HEK293 (cell line): Measurements from ENCODE around the gene DND1.

Experiments used
- AEBP2 ChIP-seq: fragments of 450-650 bp; formaldehyde crosslinking; IDR thresholded peaks from 2 replicates; pipeline ENCODE4 v1.5.1; 2016; ENCODE audit warnings: missing biosample characterization, missing genetic modification characterization, borderline replicate concordance
- HOXC10 ChIP-seq: sonication (generic); formaldehyde crosslinking; IDR thresholded peaks from 2 replicates; pipeline ENCODE4 v1.8.1; 2023; ENCODE audit warnings: mild to moderate bottlenecking, missing genetic modification reagents
- INSM2 ChIP-seq: fragments of 450-650 bp; formaldehyde crosslinking; IDR thresholded peaks from 2 replicates; pipeline ENCODE4 v1.5.1; 2016; ENCODE audit warnings: missing biosample characterization, missing genetic modification characterization
- KLF16 ChIP-seq: fragments of 450-650 bp; formaldehyde crosslinking; IDR thresholded peaks from 2 replicates; pipeline ENCODE4 v1.5.1; 2017; ENCODE audit warnings: missing biosample characterization, missing genetic modification characterization
- KLF9 ChIP-seq: fragments of 450-650 bp; formaldehyde crosslinking; IDR thresholded peaks from 2 replicates; pipeline ENCODE4 v1.5.1; 2016; ENCODE audit warnings: missing biosample characterization, missing genetic modification characterization, low read depth
- PRDM4 ChIP-seq: fragments of 450-650 bp; formaldehyde crosslinking; IDR thresholded peaks from 2 replicates; pipeline ENCODE4 v1.5.1; 2017; ENCODE audit warnings: missing biosample characterization, missing genetic modification characterization
- SP7 ChIP-seq: fragments of 450-650 bp; formaldehyde crosslinking; IDR thresholded peaks from 2 replicates; pipeline ENCODE4 v1.5.1; 2016; ENCODE audit warnings: missing biosample characterization, missing genetic modification characterization
- ZBTB11 ChIP-seq: fragments of 450-650 bp; formaldehyde crosslinking; conservative IDR thresholded peaks from 2 replicates; pipeline ENCODE4 v1.5.1; 2016; ENCODE audit warnings: low read depth, missing biosample characterization, missing genetic modification characterization
- ZBTB44 ChIP-seq: fragments of 450-650 bp; IDR thresholded peaks from 2 replicates; pipeline ENCODE4 v1.5.1; 2018; ENCODE audit warnings: missing biosample characterization, mild to moderate bottlenecking, missing genetic modification characterization
- ZFP41 ChIP-seq: fragments of 450-650 bp; formaldehyde crosslinking; IDR thresholded peaks from 2 replicates; pipeline ENCODE4 v1.5.1; 2016; ENCODE audit warnings: missing biosample characterization, missing genetic modification characterization, borderline replicate concordance
- ZFP69B ChIP-seq: fragments of 450-650 bp; formaldehyde crosslinking; IDR thresholded peaks from 2 replicates; pipeline ENCODE4 v1.5.1; 2016; ENCODE audit warnings: missing biosample characterization, missing genetic modification characterization
- ZIC2 ChIP-seq: fragments of 450-650 bp; formaldehyde crosslinking; IDR thresholded peaks from 2 replicates; pipeline ENCODE4 v1.5.1; 2016; ENCODE audit warnings: missing biosample characterization, missing genetic modification characterization
- ZNF138 ChIP-seq: fragments of 450-650 bp; formaldehyde crosslinking; IDR thresholded peaks from 2 replicates; pipeline ENCODE4 v1.5.1; 2016; ENCODE audit warnings: missing biosample characterization, missing genetic modification characterization, borderline replicate concordance
- ZNF174 ChIP-seq: fragments of 450-650 bp; formaldehyde crosslinking; IDR thresholded peaks from 2 replicates; pipeline ENCODE4 v1.5.0; 2017; ENCODE audit warnings: missing biosample characterization, mild to moderate bottlenecking, missing genetic modification characterization
- ZNF18 ChIP-seq: fragments of 450-650 bp; formaldehyde crosslinking; IDR thresholded peaks from 2 replicates; pipeline ENCODE4 v1.5.1; 2016; ENCODE audit warnings: missing biosample characterization, missing genetic modification characterization
- ZNF449 ChIP-seq: fragments of 450-650 bp; formaldehyde crosslinking; IDR thresholded peaks from 2 replicates; pipeline ENCODE4 v1.5.1; 2017; ENCODE audit warnings: missing biosample characterization, mild to moderate bottlenecking, missing genetic modification characterization, moderate library complexity
- ZNF555 ChIP-seq: fragments of 450-650 bp; formaldehyde crosslinking; conservative IDR thresholded peaks from 2 replicates; pipeline ENCODE4 v1.5.1; 2017; ENCODE audit warnings: missing biosample characterization, mild to moderate bottlenecking, missing genetic modification characterization, inconsistent platforms
- ZNF561 ChIP-seq: fragments of 450-650 bp; IDR thresholded peaks from 2 replicates; pipeline ENCODE4 v1.5.1; 2018; ENCODE audit warnings: missing biosample characterization, missing genetic modification characterization, borderline replicate concordance
- ZNF621 ChIP-seq: fragments of 450-650 bp; formaldehyde crosslinking; IDR thresholded peaks from 2 replicates; pipeline ENCODE4 v1.5.1; 2017; ENCODE audit warnings: missing biosample characterization, missing genetic modification characterization
- ZNF701 ChIP-seq: fragments of 450-650 bp; formaldehyde crosslinking; IDR thresholded peaks from 2 replicates; pipeline ENCODE4 v1.5.1; 2016; ENCODE audit warnings: missing biosample characterization, missing genetic modification characterization
- ZNF785 ChIP-seq: fragments of 450-650 bp; formaldehyde crosslinking; IDR thresholded peaks from 2 replicates; pipeline ENCODE4 v1.5.1; 2016; ENCODE audit warnings: missing biosample characterization, missing genetic modification characterization
- ZNF843 ChIP-seq: fragments of 450-650 bp; formaldehyde crosslinking; IDR thresholded peaks from 2 replicates; pipeline ENCODE4 v1.5.1; 2016; ENCODE audit warnings: missing biosample characterization, missing genetic modification characterization
- ZSCAN16 ChIP-seq: fragments of 450-650 bp; formaldehyde crosslinking; IDR thresholded peaks from 2 replicates; pipeline ENCODE4 v1.5.1; 2016; ENCODE audit warnings: missing biosample characterization, missing genetic modification characterization
- ZSCAN23 ChIP-seq: fragments of 450-650 bp; formaldehyde crosslinking; IDR thresholded peaks from 2 replicates; pipeline ENCODE4 v1.5.1; 2016; ENCODE audit warnings: missing biosample characterization, missing genetic modification characterization

The DND1 gene

GRCh38 chr5:140710899-140711552 is 37.6 kb upstream of the DND1 start (continued):
- TF ChIP-seq AEBP2 (tag by site-specific recombination) (no peak), ZNF701 (no peak), ZSCAN23 (tag by site-specific recombination) (peak; percentile 87; the same call in 1 of the 2 replicates), ZNF785 (tag by site-specific recombination) (no peak), ZFP41 (tag by site-specific recombination) (no peak), ZNF843 (tag by site-specific recombination) (peak; percentile 53), KLF9 (peak; percentile 92), ZSCAN16 (tag by site-specific recombination) (peak; percentile 13; the same call in 1 of the 2 replicates), SP7 (peak; percentile 87), KLF16 (tag by site-specific recombination) (peak; percentile 75), ZNF621 (tag by site-specific recombination) (no peak), ZNF449 (tag by site-specific recombination) (peak; percentile 41; the same call in 1 of the 2 replicates), HOXC10 (CRISPR knock-in tag) (no peak), ZNF561 (peak; percentile 85; the same call in 1 of the 2 replicates), INSM2 (tag by site-specific recombination) (peak; percentile 54; the same call in 1 of the 2 replicates), ZFP69B (peak; percentile 46; the same call in 1 of the 2 replicates), ZNF555 (no peak), ZNF174 (tag by site-specific recombination) (no peak), ZBTB11 (tag by site-specific recombination) (no peak; the same call in 1 of the 2 replicates), ZIC2 (tag by site-specific recombination) (peak; percentile 21; the same call in 1 of the 2 replicates), ZNF18 (tag by site-specific recombination) (no peak), ZNF138 (no peak), PRDM4 (tag by site-specific recombination) (no peak), ZBTB44 (tag by site-specific recombination) (peak; percentile 77; the same call in 1 of the 2 replicates)
